ENCODE data around the gene ATP1A4.
A peak's percentile ranks its signal among the peaks of the same experiment; 100 is the strongest.
"Not testable (repeated sequence)": the region's sequence is repeated elsewhere in the genome, so short reads cannot be mapped to it uniquely, and the experiment has no call there.

Gene ATP1A4

GRCh38 chr1:160116283-160117147 is 34.9 kb upstream of the ATP1A4 start:
- TF ChIP-seq POLR2A (IDR thresholded peaks at IDR 0.05; ENCODE audit: low read depth, low read length): no peak
- DNase-seq (ENCODE audit: insufficient read length, low spot score) (no peak), FAIRE-seq (no peak)

- FAIRE-seq (no peak), DNase-seq (ENCODE audit: insufficient read length, low spot score) (no peak)
- no peak for TF ChIP-seq POLR2A (IDR thresholded peaks at IDR 0.05; ENCODE audit: low read depth, low read length)
Observed at GRCh38 chr1:160117300-160117699, 34.1 kb upstream of the ATP1A4 start.

GRCh38 chr1:160117709-160118183 is 33.7 kb upstream of the ATP1A4 start:
- TF ChIP-seq POLR2A (IDR thresholded peaks at IDR 0.05; ENCODE audit: low read depth, low read length): no peak
- FAIRE-seq (no peak), DNase-seq (ENCODE audit: insufficient read length, low spot score) (no peak)

GRCh38 chr1:160118928-160119327 is 32.5 kb upstream of the ATP1A4 start:
- no peak for TF ChIP-seq POLR2A (IDR thresholded peaks at IDR 0.05; ENCODE audit: low read depth, low read length)
- FAIRE-seq: no peak
- DNase-seq (ENCODE audit: insufficient read length, low spot score): no peak

GRCh38 chr1:160120797-160121196 is 30.6 kb upstream of the ATP1A4 start:
- DNase-seq (ENCODE audit: insufficient read length, low spot score) (no peak), FAIRE-seq (no peak)
- TF ChIP-seq POLR2A (IDR thresholded peaks at IDR 0.05; ENCODE audit: low read depth, low read length): no peak

- FAIRE-seq: no peak
- DNase-seq (ENCODE audit: insufficient read length, low spot score): no peak
- no peak for TF ChIP-seq POLR2A (IDR thresholded peaks at IDR 0.05; ENCODE audit: low read depth, low read length)
Observed at GRCh38 chr1:160121388-160121787, 30.0 kb upstream of the ATP1A4 start.

- TF ChIP-seq POLR2A (IDR thresholded peaks at IDR 0.05; ENCODE audit: low read depth, low read length): no peak
- FAIRE-seq: no peak
- no peak for DNase-seq (ENCODE audit: insufficient read length, low spot score)
Observed at GRCh38 chr1:160122978-160123495, 28.4 kb upstream of the ATP1A4 start.

- TF ChIP-seq POLR2A (IDR thresholded peaks at IDR 0.05; ENCODE audit: low read depth, low read length): no peak
- no peak for DNase-seq (ENCODE audit: insufficient read length, low spot score)
- no peak for FAIRE-seq
Observed at GRCh38 chr1:160123726-160124125, 27.7 kb upstream of the ATP1A4 start.

GRCh38 chr1:160124705-160125478 is 26.5 kb upstream of the ATP1A4 start:
- DNase-seq (ENCODE audit: insufficient read length, low spot score) (peak; percentile 91), FAIRE-seq (peak; percentile 75)
- no peak for TF ChIP-seq POLR2A (IDR thresholded peaks at IDR 0.05; ENCODE audit: low read depth, low read length)

DNA sequence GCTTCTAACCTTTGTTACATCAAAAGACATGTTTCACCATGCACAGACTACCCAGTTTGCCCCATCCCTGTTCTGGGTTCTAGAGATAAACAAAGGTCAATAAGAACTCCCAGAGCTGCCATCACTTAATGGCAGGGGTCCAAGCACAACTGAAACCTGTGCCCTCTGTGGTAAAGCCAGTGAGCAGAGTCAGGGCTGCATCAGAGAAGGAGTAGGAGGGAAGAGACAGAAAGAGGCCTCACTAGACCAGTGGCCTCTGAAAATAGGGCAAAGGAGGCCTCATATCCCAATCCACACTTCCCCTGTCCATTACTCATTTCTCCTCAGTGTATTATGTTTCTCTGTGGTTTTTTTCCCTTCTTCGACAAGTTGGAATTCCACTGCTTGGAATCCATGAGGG is 25.7 kb upstream of the ATP1A4 start:
- FAIRE-seq (peak; percentile 20), DNase-seq (ENCODE audit: insufficient read length, low spot score) (peak; percentile 75)
- TF ChIP-seq POLR2A (IDR thresholded peaks at IDR 0.05; ENCODE audit: low read depth, low read length): no peak

DNA sequence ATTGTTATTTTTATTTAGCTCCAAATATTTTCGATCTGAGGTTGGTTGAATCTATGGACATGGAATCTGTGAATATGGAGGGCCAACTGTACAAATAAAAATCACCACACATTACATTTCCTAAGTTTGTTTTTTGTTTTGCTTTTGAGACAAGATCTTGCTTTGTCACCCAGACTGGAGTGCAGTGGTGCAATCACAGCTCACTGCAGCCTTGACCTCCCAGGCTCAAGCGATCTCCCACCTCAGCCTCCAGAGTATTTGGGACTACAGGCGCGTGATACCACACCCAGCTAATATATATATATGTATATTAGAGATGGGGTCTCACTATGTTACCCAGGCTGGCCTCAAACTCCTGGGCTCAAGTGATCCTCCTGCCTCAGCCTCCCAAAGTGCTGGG is 25.1 kb upstream of the ATP1A4 start:
- not testable (repeated sequence) for FAIRE-seq; DNase-seq (ENCODE audit: insufficient read length, low spot score)

DNA sequence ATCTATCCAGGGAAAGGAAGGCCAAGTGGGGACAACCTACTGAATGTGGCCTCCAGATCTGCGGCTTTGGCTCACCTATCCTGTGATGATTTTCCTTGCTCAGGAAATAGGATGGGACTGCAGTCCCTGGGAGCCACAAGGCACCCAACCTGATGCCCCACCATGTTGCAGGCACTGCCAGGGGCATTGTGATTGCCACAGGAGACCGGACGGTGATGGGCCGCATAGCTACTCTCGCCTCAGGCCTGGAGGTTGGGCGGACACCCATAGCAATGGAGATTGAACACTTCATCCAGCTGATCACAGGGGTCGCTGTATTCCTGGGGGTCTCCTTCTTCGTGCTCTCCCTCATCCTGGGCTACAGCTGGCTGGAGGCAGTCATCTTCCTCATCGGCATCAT is 24.0 kb upstream of the ATP1A4 start:
- TF ChIP-seq POLR2A (IDR thresholded peaks at IDR 0.05; ENCODE audit: low read depth, low read length): no peak
- FAIRE-seq (no peak), DNase-seq (ENCODE audit: insufficient read length, low spot score) (no peak)

DNA sequence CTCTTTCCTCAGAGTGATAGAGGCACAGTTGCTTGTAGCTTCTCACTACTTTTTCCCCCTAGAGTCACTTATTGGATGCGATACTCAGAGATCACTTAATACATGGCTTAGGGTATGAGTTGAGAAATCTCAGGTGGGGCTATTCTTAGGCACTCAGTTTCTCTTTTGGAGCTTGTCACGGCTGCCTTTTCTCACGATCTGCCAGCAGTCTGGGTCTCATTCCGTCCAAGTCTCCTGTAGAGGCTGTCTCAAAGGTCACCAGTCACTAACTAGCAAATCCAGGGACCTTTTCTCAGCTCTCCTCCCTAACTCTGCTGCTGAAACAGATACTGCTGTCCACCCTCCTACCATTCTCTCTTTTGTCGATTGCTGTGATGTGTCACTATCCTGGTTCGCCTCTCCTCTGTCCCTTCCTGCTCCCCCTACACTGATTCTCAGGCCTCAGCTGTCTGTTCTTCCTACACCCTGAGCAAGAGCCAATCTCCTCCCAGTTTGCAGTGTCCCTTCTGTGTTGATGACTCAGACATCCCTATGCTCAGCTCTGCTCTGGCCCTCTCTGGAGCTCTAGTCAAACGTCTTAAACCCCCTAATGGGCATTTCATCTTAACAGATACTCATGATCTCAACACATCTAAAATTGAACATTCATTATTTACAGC is 23.4 kb upstream of the ATP1A4 start:
- TF ChIP-seq POLR2A (IDR thresholded peaks at IDR 0.05; ENCODE audit: low read depth, low read length): no peak
- FAIRE-seq (no peak), DNase-seq (ENCODE audit: insufficient read length, low spot score) (peak; percentile 71)

GRCh38 chr1:160128636-160129035 is 22.8 kb upstream of the ATP1A4 start:
- DNase-seq (ENCODE audit: insufficient read length, low spot score): no peak
- no peak for FAIRE-seq
- no peak for TF ChIP-seq POLR2A (IDR thresholded peaks at IDR 0.05; ENCODE audit: low read depth, low read length)
